ENCODE data around the gene CYP46A1.
"Not testable (repeated sequence)": the region's sequence is repeated elsewhere in the genome, so short reads cannot be mapped to it uniquely, and the experiment has no call there.

The CYP46A1 gene

GRCh38 chr14:99683619-99684409, at the start of gene CYP46A1:
Gene CYP46A1 (plus strand): TSS chr14:99684298. CDS start chr14:99684418, 120 bp downstream.
- DNase-seq: peak; percentile 97 to 99 (median 99)

- no peak for DNase-seq
Observed at GRCh38 chr14:99634443-99634842, 49.7 kb upstream of the CYP46A1 start.

- no peak for DNase-seq
Observed at GRCh38 chr14:99635116-99635515, 49.0 kb upstream of the CYP46A1 start.

- no peak for DNase-seq
Observed at GRCh38 chr14:99636487-99636886, 47.6 kb upstream of the CYP46A1 start.

- DNase-seq: no peak
Observed at GRCh38 chr14:99637624-99638023, 46.5 kb upstream of the CYP46A1 start.

GRCh38 chr14:99642771-99643170, 41.3 kb upstream of the CYP46A1 start:
- not testable (repeated sequence) for DNase-seq

GRCh38 chr14:99643343-99643742, 40.8 kb upstream of the CYP46A1 start:
- DNase-seq: no peak

- DNase-seq: no peak
Observed at GRCh38 chr14:99644035-99644587, 40.0 kb upstream of the CYP46A1 start.

GRCh38 chr14:99644723-99645544, 39.2 kb upstream of the CYP46A1 start, which contains the start of gene HHIPL1:
Gene HHIPL1 (plus strand): TSS chr14:99645129. CDS start chr14:99645208, 79 bp downstream.
- peak in 2 of 3 experiments; percentile 40 to 43 for DNase-seq

- DNase-seq: no peak
Observed at GRCh38 chr14:99645545-99646505, 38.3 kb upstream of the CYP46A1 start.

- DNase-seq: no peak
Observed at GRCh38 chr14:99647411-99647810, 36.7 kb upstream of the CYP46A1 start.

- no peak for DNase-seq
Observed at GRCh38 chr14:99648027-99648784, 35.9 kb upstream of the CYP46A1 start.

GRCh38 chr14:99649219-99649618, 34.9 kb upstream of the CYP46A1 start:
- DNase-seq: no peak

- DNase-seq: no peak
Observed at GRCh38 chr14:99649643-99650042, 34.5 kb upstream of the CYP46A1 start.

GRCh38 chr14:99650189-99650588, 33.9 kb upstream of the CYP46A1 start:
- DNase-seq: no peak

GRCh38 chr14:99651953-99652746, 31.9 kb upstream of the CYP46A1 start:
- no peak for DNase-seq

GRCh38 chr14:99654235-99654985, 29.7 kb upstream of the CYP46A1 start:
- no peak for DNase-seq

- DNase-seq: no peak
Observed at GRCh38 chr14:99655521-99655920, 28.6 kb upstream of the CYP46A1 start.

GRCh38 chr14:99656171-99656570, 27.9 kb upstream of the CYP46A1 start:
- DNase-seq: no peak

- DNase-seq: no peak
Observed at GRCh38 chr14:99657645-99658155, 26.4 kb upstream of the CYP46A1 start.
